Activated CD4-positive, alpha-beta T cell treated with anti-CD3 and anti-CD28 coated beads, Interleukin-2, amount 10 ng/mL, durations not matched to agents 7 days and 5 days (primary cell): ENCODE data around the gene KRT31. TPM values are rescaled to one million over a fixed set of nuclear protein-coding genes. Genes with fewer than 3 reads are reported as not detected.

Source experiments
- CTCF ChIA-PET: fragments of 350-600 bp; sonication (Branson Sonifier 250); formaldehyde crosslinking; loops from one replicate; lab custom pipeline; 2021; ENCODE audit warnings: antibody characterized with exemption; lab: Charles Lee
- POLR2A ChIA-PET: fragments of 350-600 bp; sonication (Branson Sonifier 250); formaldehyde crosslinking; loops from one replicate; lab custom pipeline; 2021; ENCODE audit warnings: antibody characterized with exemption; lab: Charles Lee
- DNase-seq: peaks from one replicate; pipeline ENCODE4 v3.0.0-alpha.2; 2020
- H3K27ac Mint-ChIP-seq: one replicate; pipeline ENCODE4 v1.8.0; 2021; ENCODE audit warnings: mild to moderate bottlenecking, moderate library complexity, mixed read lengths
- H3K27me3 Mint-ChIP-seq: one replicate; pipeline ENCODE4 v1.8.0; 2021; ENCODE audit warnings: mixed read lengths
- H3K36me3 Mint-ChIP-seq: one replicate; pipeline ENCODE4 v1.8.0; 2021; ENCODE audit warnings: low read depth, mixed read lengths
- H3K4me1 Mint-ChIP-seq: one replicate; pipeline ENCODE4 v1.8.0; 2021; ENCODE audit warnings: mixed read lengths
- H3K4me3 Mint-ChIP-seq: one replicate; pipeline ENCODE4 v1.8.0; 2021; ENCODE audit warnings: mild to moderate bottlenecking, moderate library complexity, mixed read lengths
- H3K9me3 Mint-ChIP-seq: one replicate; pipeline ENCODE4 v1.8.0; 2021; ENCODE audit warnings: mixed read lengths
- total RNA-seq, 2 experiments: library from RNA; stranded (reverse); gene quantifications; one replicate each; pipeline ENCODE4 v1.2.3, GENCODE V29; 2021

Gene KRT31
- total RNA-seq, 2 experiments from 2014 or later = not detected

GRCh38 chr17:41415833-41416335, 18.5 kb upstream of the KRT31 start:
- H3K36me3 Mint-ChIP-seq = no peaks in the 10 kb centered on the region
- no peaks in the 10 kb centered on the region for H3K4me1 Mint-ChIP-seq
- POLR2A ChIA-PET = no interaction called here
- H3K27ac Mint-ChIP-seq = no peak overlapping the region
- DNase-seq = no peak
- H3K9me3 Mint-ChIP-seq = no peaks in the 10 kb centered on the region
- CTCF ChIA-PET = interaction anchor here (1.4 kb wide), 1 partner anchor 7 kb away, joined by 3 read pairs; no protein-coding TSS in a partner anchor
- no peak overlapping the region for H3K4me3 Mint-ChIP-seq
- H3K27me3 Mint-ChIP-seq = no peaks in the 10 kb centered on the region

- ChIA-PET CTCF (no interaction called here), POLR2A (no interaction called here)
- Mint-ChIP-seq H3K4me3 (no peak overlapping the region), H3K27me3 (no peaks in the 10 kb centered on the region), H3K9me3 (no peaks in the 10 kb centered on the region), H3K27ac (no peak overlapping the region), H3K4me1 (no peaks in the 10 kb centered on the region), H3K36me3 (no peaks in the 10 kb centered on the region)
- no peak for DNase-seq
Observed at GRCh38 chr17:41415411-41415810, 18.0 kb upstream of the KRT31 start.

GRCh38 chr17:41413982-41414381, 16.6 kb upstream of the KRT31 start:
- DNase-seq = no peak
- H3K4me3 Mint-ChIP-seq = no peak overlapping the region
- no peak overlapping the region for H3K27ac Mint-ChIP-seq
- H3K36me3 Mint-ChIP-seq = no peaks in the 10 kb centered on the region
- peaks cover 9% of the 10 kb centered on the region for H3K4me1 Mint-ChIP-seq
- CTCF ChIA-PET = interaction anchor here (1.8 kb wide), 1 partner anchor 9 kb away, joined by 3 read pairs; no protein-coding TSS in a partner anchor
- H3K27me3 Mint-ChIP-seq = no peaks in the 10 kb centered on the region
- POLR2A ChIA-PET = no interaction called here
- no peaks in the 10 kb centered on the region for H3K9me3 Mint-ChIP-seq

GRCh38 chr17:41413353-41413957, 16.0 kb upstream of the KRT31 start:
- Mint-ChIP-seq H3K4me3 (no peak overlapping the region), H3K36me3 (no peaks in the 10 kb centered on the region), H3K4me1 (peaks cover 11% of the 10 kb centered on the region), H3K9me3 (no peaks in the 10 kb centered on the region), H3K27ac (no peak overlapping the region), H3K27me3 (no peaks in the 10 kb centered on the region)
- no peak for DNase-seq
- ChIA-PET POLR2A (no interaction called here), CTCF (interaction anchor here (1.8 kb wide), 1 partner anchor 8 kb away, joined by 3 read pairs; no protein-coding TSS in a partner anchor)

- no peaks in the 10 kb centered on the region for H3K27me3 Mint-ChIP-seq
- H3K4me3 Mint-ChIP-seq = no peak overlapping the region
- no peaks in the 10 kb centered on the region for H3K36me3 Mint-ChIP-seq
- no peaks in the 10 kb centered on the region for H3K9me3 Mint-ChIP-seq
- POLR2A ChIA-PET = no interaction called here
- DNase-seq = no peak
- no peak overlapping the region for H3K27ac Mint-ChIP-seq
- CTCF ChIA-PET = interaction anchor here (0.6 kb wide), 1 partner anchor 592 kb away, joined by 3 read pairs; no protein-coding TSS in a partner anchor
- peaks cover 11% of the 10 kb centered on the region for H3K4me1 Mint-ChIP-seq
Observed at GRCh38 chr17:41411072-41411840, 13.8 kb upstream of the KRT31 start.

- ChIA-PET CTCF (interaction anchor here (0.5 to 1.2 kb wide), 2 partner anchors 66 to 348 kb away, joined by 4 to 5 read pairs; no protein-coding TSS in a partner anchor), POLR2A (no interaction called here)
- peaks cover 3% of the 10 kb centered on the region for H3K9me3 Mint-ChIP-seq
- no peaks in the 10 kb centered on the region for H3K27me3 Mint-ChIP-seq
- no peak for DNase-seq
- H3K4me3 Mint-ChIP-seq = no peak overlapping the region
- no peaks in the 10 kb centered on the region for H3K36me3 Mint-ChIP-seq
- no peak overlapping the region for H3K27ac Mint-ChIP-seq
- H3K4me1 Mint-ChIP-seq = peaks cover 36% of the 10 kb centered on the region
Observed at GRCh38 chr17:41407226-41407625, 9.8 kb upstream of the KRT31 start.

- H3K27ac Mint-ChIP-seq = no peak overlapping the region
- H3K4me3 Mint-ChIP-seq = no peak overlapping the region
- H3K4me1 Mint-ChIP-seq = peaks cover 38% of the 10 kb centered on the region
- no peaks in the 10 kb centered on the region for H3K27me3 Mint-ChIP-seq
- peaks cover 5% of the 10 kb centered on the region for H3K9me3 Mint-ChIP-seq
- ChIA-PET POLR2A (no interaction called here), CTCF (no interaction called here)
- DNase-seq = no peak
- H3K36me3 Mint-ChIP-seq = no peaks in the 10 kb centered on the region
Observed at GRCh38 chr17:41406205-41406604, 8.8 kb upstream of the KRT31 start.

- DNase-seq = no peak
- Mint-ChIP-seq H3K4me1 (peaks cover 30% of the 10 kb centered on the region), H3K36me3 (no peaks in the 10 kb centered on the region), H3K4me3 (no peak overlapping the region), H3K27me3 (no peaks in the 10 kb centered on the region), H3K27ac (no peak overlapping the region), H3K9me3 (peaks cover 5% of the 10 kb centered on the region)
- ChIA-PET POLR2A (no interaction called here), CTCF (interaction anchor here (0.6 to 2.5 kb wide), 7 partner anchors 13 to 1229 kb away, joined by 3 to 10 read pairs (median 4); partner anchors contain the start of gene KRT34)
Observed at GRCh38 chr17:41404024-41404671, 6.7 kb upstream of the KRT31 start.

GRCh38 chr17:41403404-41404023, 6.1 kb upstream of the KRT31 start:
- ChIA-PET CTCF (interaction anchor here (0.6 to 2.5 kb wide), 7 partner anchors 12 to 1228 kb away, joined by 3 to 10 read pairs (median 4); partner anchors contain the start of gene KRT34), POLR2A (no interaction called here)
- H3K27ac Mint-ChIP-seq = peak overlapping the region; percentile 1

GRCh38 chr17:41402161-41402560, 4.8 kb upstream of the KRT31 start:
- CTCF ChIA-PET = no interaction called here
- H3K27ac Mint-ChIP-seq = no peak overlapping the region

More at GRCh38 chr17:41403404-41404023, 6.1 kb upstream of the KRT31 start:
- Mint-ChIP-seq H3K4me1 (peaks cover 27% of the 10 kb centered on the region), H3K27me3 (no peaks in the 10 kb centered on the region), H3K9me3 (peaks cover 5% of the 10 kb centered on the region), H3K36me3 (no peaks in the 10 kb centered on the region), H3K4me3 (no peak overlapping the region)
- DNase-seq = no peak

GRCh38 chr17:41396340-41396739, 1.1 kb downstream of the KRT31 start:
- ChIA-PET CTCF (no interaction called here), POLR2A (no interaction called here)
- peaks cover 2% of the 10 kb centered on the region for H3K27me3 Mint-ChIP-seq
- no peaks in the 10 kb centered on the region for H3K36me3 Mint-ChIP-seq
- H3K4me1 Mint-ChIP-seq = no peaks in the 10 kb centered on the region
- H3K9me3 Mint-ChIP-seq = no peaks in the 10 kb centered on the region
- DNase-seq = no peak
- H3K4me3 Mint-ChIP-seq = no peak overlapping the region
- no peak overlapping the region for H3K27ac Mint-ChIP-seq

More at GRCh38 chr17:41402161-41402560, 4.8 kb upstream of the KRT31 start:
- H3K4me1 Mint-ChIP-seq = peaks cover 27% of the 10 kb centered on the region
- H3K4me3 Mint-ChIP-seq = no peak overlapping the region
- no peaks in the 10 kb centered on the region for H3K27me3 Mint-ChIP-seq
- no peak for DNase-seq
- no peaks in the 10 kb centered on the region for H3K36me3 Mint-ChIP-seq
- POLR2A ChIA-PET = no interaction called here
- peaks cover 5% of the 10 kb centered on the region for H3K9me3 Mint-ChIP-seq

- Mint-ChIP-seq H3K36me3 (no peaks in the 10 kb centered on the region), H3K27ac (no peak overlapping the region), H3K4me3 (no peak overlapping the region), H3K27me3 (peaks cover 2% of the 10 kb centered on the region), H3K4me1 (no peaks in the 10 kb centered on the region), H3K9me3 (no peaks in the 10 kb centered on the region)
- POLR2A ChIA-PET = no interaction called here
- CTCF ChIA-PET = no interaction called here
- no peak for DNase-seq
Observed at GRCh38 chr17:41395611-41396010, 1.8 kb downstream of the KRT31 start.
